ENCODE data around the gene RTF1. TPM values are rescaled to one million over a fixed set of nuclear protein-coding genes. Genes with fewer than 3 reads are reported as not detected.

RTF1 gene
- total RNA-seq, 1 donor from 2014 or later: 60.8 TPM

- no peak for TF ChIP-seq CTCF (IDR thresholded peaks at IDR 0.05; ENCODE audit: unreplicated experiment)
- Mint-ChIP-seq H3K9me3 (ENCODE audit: unreplicated experiment) (no peaks in the 10 kb centered on the region), H3K27me3 (ENCODE audit: unreplicated experiment) (peaks cover 24% of the 10 kb centered on the region), H3K27ac (ENCODE audit: unreplicated experiment) (no peak overlapping the region), H3K36me3 (ENCODE audit: low read depth, unreplicated experiment) (peaks cover 9% of the 10 kb centered on the region), H3K4me1 (ENCODE audit: unreplicated experiment) (peaks cover 9% of the 10 kb centered on the region), H3K4me3 (ENCODE audit: unreplicated experiment) (peak overlapping the region; percentile 79)
- peak; percentile 39 for DNase-seq (ENCODE audit: low spot score)
Observed at GRCh38 chr15:41494922-41495735, 78.2 kb downstream of the RTF1 start.

GRCh38 chr15:41495736-41496599, 79.1 kb downstream of the RTF1 start:
- H3K4me3 Mint-ChIP-seq (ENCODE audit: unreplicated experiment): no peak overlapping the region
- peaks cover 30% of the 10 kb centered on the region for H3K27me3 Mint-ChIP-seq (ENCODE audit: unreplicated experiment)
- no peaks in the 10 kb centered on the region for H3K9me3 Mint-ChIP-seq (ENCODE audit: unreplicated experiment)
- peak; percentile 60 for DNase-seq (ENCODE audit: low spot score)
- peaks cover 10% of the 10 kb centered on the region for H3K4me1 Mint-ChIP-seq (ENCODE audit: unreplicated experiment)
- TF ChIP-seq CTCF (IDR thresholded peaks at IDR 0.05; ENCODE audit: unreplicated experiment): no peak
- H3K36me3 Mint-ChIP-seq (ENCODE audit: low read depth, unreplicated experiment): peaks cover 9% of the 10 kb centered on the region
- no peak overlapping the region for H3K27ac Mint-ChIP-seq (ENCODE audit: unreplicated experiment)

- H3K36me3 Mint-ChIP-seq (ENCODE audit: low read depth, unreplicated experiment): no peaks in the 10 kb centered on the region
- peaks cover 25% of the 10 kb centered on the region for H3K27me3 Mint-ChIP-seq (ENCODE audit: unreplicated experiment)
- peaks cover 9% of the 10 kb centered on the region for H3K4me1 Mint-ChIP-seq (ENCODE audit: unreplicated experiment)
- no peak for TF ChIP-seq CTCF (IDR thresholded peaks at IDR 0.05; ENCODE audit: unreplicated experiment)
- no peak overlapping the region for H3K4me3 Mint-ChIP-seq (ENCODE audit: unreplicated experiment)
- DNase-seq (ENCODE audit: low spot score): no peak
- H3K27ac Mint-ChIP-seq (ENCODE audit: unreplicated experiment): no peak overlapping the region
- H3K9me3 Mint-ChIP-seq (ENCODE audit: unreplicated experiment): no peaks in the 10 kb centered on the region
Observed at GRCh38 chr15:41498657-41499056, 81.8 kb downstream of the RTF1 start.

- Mint-ChIP-seq H3K4me1 (ENCODE audit: unreplicated experiment) (peaks cover 9% of the 10 kb centered on the region), H3K27me3 (ENCODE audit: unreplicated experiment) (peaks cover 28% of the 10 kb centered on the region), H3K9me3 (ENCODE audit: unreplicated experiment) (no peaks in the 10 kb centered on the region), H3K36me3 (ENCODE audit: low read depth, unreplicated experiment) (no peaks in the 10 kb centered on the region), H3K27ac (ENCODE audit: unreplicated experiment) (no peak overlapping the region), H3K4me3 (ENCODE audit: unreplicated experiment) (no peak overlapping the region)
- DNase-seq (ENCODE audit: low spot score): no peak
- no peak for TF ChIP-seq CTCF (IDR thresholded peaks at IDR 0.05; ENCODE audit: unreplicated experiment)
Observed at GRCh38 chr15:41499109-41499851, 82.4 kb downstream of the RTF1 start.
